GM12891 (cell line): ENCODE results near the gene AHCYL1.

ENCODE experiments used
- POLR2A ChIP-seq: IDR thresholded peaks from 2 replicates; pipeline ENCODE4 v1.6.1; 2011; ENCODE audit warnings: low read depth, low read length, control low read depth
- POLR2AphosphoS5 ChIP-seq: IDR thresholded peaks from 2 replicates; pipeline ENCODE4 v1.6.1; 2011; ENCODE audit warnings: low read depth, low read length, control low read depth
- SPI1 ChIP-seq: IDR thresholded peaks from 2 replicates; pipeline ENCODE4 v1.6.1; 2011; ENCODE audit warnings: low read depth, low read length, control low read depth
- TAF1 ChIP-seq: IDR thresholded peaks from 2 replicates; pipeline ENCODE4 v1.6.1; 2011; ENCODE audit warnings: low read depth, low read length, control low read depth

- no peak for TF ChIP-seq POLR2A
- TF ChIP-seq POLR2AphosphoS5: no peak
- no peak for TF ChIP-seq TAF1
- TF ChIP-seq SPI1: no peak
These were observed 22.7 kb downstream of the AHCYL1 start for GRCh38 chr1:110007046-110007830.
